A549 (cell line): ENCODE measurements around the gene ABCG5. TPM values are rescaled to one million over a fixed set of nuclear protein-coding genes. Genes with fewer than 3 reads are reported as not detected.

ENCODE experiments used
- ATAC-seq, 2 experiments: fragments of 200-7000 bp in 1 of 2; fragments of >200 bp in 1 of 2; cut with Nextera tagmentation in 1 of 2; cut with Tn5 transposase in 1 of 2; 3 replicates each; pipeline versions ENCODE4 v1.8.0 to v1.9.1; 2018 to 2020; ENCODE audit warnings: mild to moderate bottlenecking in 1 of 2, moderate library complexity in 1 of 2
- CTCF ChIA-PET: fragments of 300-600 bp; sonication (Branson Sonifier 250); formaldehyde crosslinking; extraction: SDS; loops from one replicate; lab custom pipeline; 2021; ENCODE audit warnings: antibody characterized with exemption, inconsistent platforms; lab: Yijun Ruan, JAX
- POLR2A ChIA-PET: fragments of 350-600 bp; formaldehyde crosslinking; extraction: SDS; loops from one replicate; lab custom pipeline; 2021; ENCODE audit warnings: antibody characterized with exemption, inconsistent platforms; lab: Yijun Ruan, JAX
- DNase-seq, 2 experiments: peaks; one replicate each; pipeline versions ENCODE4 v3.0.0 to v3.0.0-alpha.2; 2011 to 2016; ENCODE audit warnings: low read depth in 1 of 2, low spot score in 1 of 2
- FAIRE-seq: peaks from 2 replicates; lab custom pipeline; 2011; peaks lifted over from hg19 to GRCh38; lab: Jason Lieb, UNC
- H3K27ac ChIP-seq, 2 experiments: fragments of >200 bp; sonication (Bioruptor Twin); formaldehyde crosslinking; 3 replicates each; pipeline ENCODE4 v1.5.1; 2016 to 2017
- H3K4me1 ChIP-seq: fragments of >200 bp; sonication (Bioruptor Twin); formaldehyde crosslinking; 3 replicates; pipeline ENCODE4 v1.6.1; 2016
- H3K4me2 ChIP-seq: fragments of >200 bp; sonication (Bioruptor Twin); formaldehyde crosslinking; 3 replicates; pipeline ENCODE4 v1.6.1; 2016
- H3K4me3 ChIP-seq: fragments of >200 bp; sonication (Bioruptor Twin); formaldehyde crosslinking; 3 replicates; pipeline ENCODE4 v1.5.1; 2016
- H3K9me3 ChIP-seq: fragments of >200 bp; sonication (Bioruptor Twin); formaldehyde crosslinking; 3 replicates; pipeline ENCODE4 v1.6.1; 2016
- BHLHE40 ChIP-seq: IDR thresholded peaks from 2 replicates; pipeline ENCODE4 v1.6.1; 2012; ENCODE audit warnings: low read depth, low read length, inconsistent platforms
- CBX8 ChIP-seq: fragments of 200-600 bp; sonication (generic); IDR thresholded peaks from 2 replicates; pipeline ENCODE4 v1.6.1; 2016
- CEBPB ChIP-seq, 2 experiments: fragments of >200 bp in 1 of 2; sonication (Bioruptor Twin) in 1 of 2; formaldehyde crosslinking in 1 of 2; IDR thresholded peaks; 2 replicates each; pipeline ENCODE4 v1.6.1; 2012 to 2016
- CHD2 ChIP-seq: fragments of 150-350 bp; IDR thresholded peaks from 2 replicates; pipeline ENCODE4 v1.6.1; 2014; ENCODE audit warnings: low read length; ENCODE audit not compliant: partially characterized antibody
- EHMT2 ChIP-seq: fragments of 200-600 bp; sonication (generic); IDR thresholded peaks from 2 replicates; pipeline ENCODE4 v1.6.1; 2016; ENCODE audit warnings: antibody characterized with exemption, low read depth, mild to moderate bottlenecking, moderate library complexity
- EP300 ChIP-seq, 2 experiments: fragments of >200 bp; sonication (Bioruptor Twin); formaldehyde crosslinking; IDR thresholded peaks; 2 replicates in 1 of 2; 3 replicates in 1 of 2; pipeline ENCODE4 v1.6.1; 2016 to 2017
- ESRRA ChIP-seq: fragments of 150-350 bp; IDR thresholded peaks from 2 replicates; pipeline ENCODE4 v1.6.1; 2014; ENCODE audit warnings: mild to moderate bottlenecking, low read length, borderline replicate concordance
- FOXS1 ChIP-seq: fragments of 250-450 bp; sonication (Bioruptor Pico); IDR thresholded peaks from 2 replicates; pipeline ENCODE4 v1.5.0; 2020; ENCODE audit warnings: mild to moderate bottlenecking, moderate library complexity
- HEYL ChIP-seq: fragments of 250-450 bp; sonication (Bioruptor Pico); IDR thresholded peaks from 2 replicates; pipeline ENCODE4 v1.8.0; 2021; ENCODE audit warnings: mild to moderate bottlenecking, moderate library complexity
- HOXB13 ChIP-seq: fragments of 250-450 bp; sonication (Bioruptor Pico); IDR thresholded peaks from 2 replicates; pipeline ENCODE4 v1.5.0; 2020; ENCODE audit warnings: low read depth, mild to moderate bottlenecking, moderate library complexity
- HOXB5 ChIP-seq: fragments of 250-450 bp; sonication (Bioruptor Pico); IDR thresholded peaks from 2 replicates; pipeline ENCODE4 v1.5.0; 2020; ENCODE audit warnings: mild to moderate bottlenecking, moderate library complexity
- KDM1A ChIP-seq: fragments of 200-600 bp; sonication (generic); IDR thresholded peaks from 2 replicates; pipeline ENCODE4 v1.6.1; 2016; ENCODE audit warnings: low read depth, mild to moderate bottlenecking
- MYC ChIP-seq: IDR thresholded peaks from 2 replicates; pipeline ENCODE4 v1.6.1; 2012; ENCODE audit warnings: mild to moderate bottlenecking, inconsistent platforms, low read length, improper control_type of control experiment, borderline replicate concordance
- NFE2L2 ChIP-seq: fragments of 150-350 bp; conservative IDR thresholded peaks from 2 replicates; pipeline ENCODE4 v1.6.1; 2014; ENCODE audit warnings: low read length
- NR3C1 ChIP-seq: fragments of >200 bp; sonication (Bioruptor Twin); formaldehyde crosslinking; IDR thresholded peaks from 3 replicates; pipeline ENCODE4 v1.6.1; 2017
- RARB ChIP-seq: fragments of 250-450 bp; sonication (Bioruptor Pico); IDR thresholded peaks from 2 replicates; pipeline ENCODE4 v1.8.0; 2021; ENCODE audit warnings: mild to moderate bottlenecking, moderate library complexity
- RCOR1 ChIP-seq: fragments of 150-350 bp; IDR thresholded peaks from 2 replicates; pipeline ENCODE4 v1.6.1; 2014; ENCODE audit warnings: antibody characterized with exemption, low read length, low read depth
- RFX5 ChIP-seq: fragments of 450-650 bp; IDR thresholded peaks from 2 replicates; pipeline ENCODE4 v1.7.1; 2014; ENCODE audit warnings: antibody characterized with exemption, mild to moderate bottlenecking, moderate library complexity
- TP53 ChIP-seq: fragments of 250-450 bp; sonication (Bioruptor Pico); IDR thresholded peaks from 2 replicates; pipeline ENCODE4 v1.5.0; 2021; ENCODE audit warnings: mild to moderate bottlenecking, moderate library complexity
- ZC3H11A ChIP-seq: fragments of 450-650 bp; IDR thresholded peaks from 2 replicates; pipeline ENCODE4 v1.6.1; 2014; ENCODE audit warnings: antibody characterized with exemption, mild to moderate bottlenecking
- WGBS: methylation state at CpG from one replicate; pipeline ENCODE4 v1.1.6; 2017; ENCODE audit errors: missing lambda C conversion rate; 5-methylcytosine and 5-hydroxymethylcytosine counted together
- polyA plus RNA-seq, 4 experiments: library from polyadenylated mRNA; depleted of rRNA in 3 of 4; stranded (reverse); fragments of >200 nt; fragmentation: RNase III in 1 of 4; extraction: RNeasy Plus Mini Kit Qiagen cat#74134 plus additional on column Dnase treatment in 1 of 4; gene quantifications; 2 replicates in 3 of 4; 3 replicates in 1 of 4; pipeline ENCODE4 v1.2.3, GENCODE V29; 2011 to 2017
- TF ChIP-seq, protein P1 (sequence below): fragments of 200-600 bp; sonication (generic); IDR thresholded peaks from 2 replicates; pipeline ENCODE4 v1.6.1; 2016; ENCODE audit warnings: antibody characterized with exemption, mild to moderate bottlenecking, moderate library complexity
- TF ChIP-seq, protein P2 (sequence below): IDR thresholded peaks from 2 replicates; pipeline ENCODE4 v1.6.1; 2012; ENCODE audit warnings: low read depth, borderline replicate concordance
- TF ChIP-seq, protein P3 (sequence below): fragments of >200 bp; sonication (Bioruptor Twin); formaldehyde crosslinking; IDR thresholded peaks from 3 replicates; pipeline ENCODE4 v1.6.1; 2016
- TF ChIP-seq, protein P4 (sequence below): fragments of 250-450 bp; sonication (Bioruptor Pico); IDR thresholded peaks from 2 replicates; pipeline ENCODE4 v1.5.0; 2020; ENCODE audit warnings: low read depth, mild to moderate bottlenecking, moderate library complexity
- TF ChIP-seq, protein P5 (sequence below): fragments of 150-350 bp; IDR thresholded peaks from 2 replicates; pipeline ENCODE4 v1.6.1; 2014; ENCODE audit warnings: low read depth, mild to moderate bottlenecking, low read length
- TF ChIP-seq, protein P6 (sequence below): fragments of >200 bp; sonication (Bioruptor Twin); formaldehyde crosslinking; IDR thresholded peaks from 2 replicates; pipeline ENCODE4 v1.6.1; 2016
- TF ChIP-seq, protein P7 (sequence below): fragments of >200 bp; sonication (Bioruptor Twin); formaldehyde crosslinking; IDR thresholded peaks from 3 replicates; pipeline ENCODE4 v1.5.1; 2016

Gene ABCG5
- polyA plus RNA-seq, 2 of the 4 experiments (the other 2 are of a cell fraction): not detected

DNA sequence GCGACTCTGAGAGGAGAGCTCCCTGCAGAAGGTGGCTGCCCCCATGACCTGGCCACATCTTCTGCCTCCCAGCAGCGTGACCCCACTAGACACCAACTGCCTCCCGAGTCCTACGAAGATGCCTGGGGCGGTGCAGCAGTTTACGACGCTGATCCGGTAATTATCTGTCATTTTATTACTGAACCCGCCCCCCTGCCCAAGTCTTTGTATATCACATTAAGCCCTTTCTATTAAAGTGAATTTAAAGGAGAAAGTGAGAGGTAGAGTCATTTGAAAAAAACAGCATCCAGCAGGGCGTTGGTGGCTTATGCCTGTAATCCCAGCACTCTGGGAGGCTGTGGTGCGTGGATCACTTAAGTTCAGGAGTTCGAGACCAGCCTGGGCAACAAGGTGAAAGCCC, 33.5 kb upstream of the ABCG5 start (continued):
- TF ChIP-seq, protein P1, sequence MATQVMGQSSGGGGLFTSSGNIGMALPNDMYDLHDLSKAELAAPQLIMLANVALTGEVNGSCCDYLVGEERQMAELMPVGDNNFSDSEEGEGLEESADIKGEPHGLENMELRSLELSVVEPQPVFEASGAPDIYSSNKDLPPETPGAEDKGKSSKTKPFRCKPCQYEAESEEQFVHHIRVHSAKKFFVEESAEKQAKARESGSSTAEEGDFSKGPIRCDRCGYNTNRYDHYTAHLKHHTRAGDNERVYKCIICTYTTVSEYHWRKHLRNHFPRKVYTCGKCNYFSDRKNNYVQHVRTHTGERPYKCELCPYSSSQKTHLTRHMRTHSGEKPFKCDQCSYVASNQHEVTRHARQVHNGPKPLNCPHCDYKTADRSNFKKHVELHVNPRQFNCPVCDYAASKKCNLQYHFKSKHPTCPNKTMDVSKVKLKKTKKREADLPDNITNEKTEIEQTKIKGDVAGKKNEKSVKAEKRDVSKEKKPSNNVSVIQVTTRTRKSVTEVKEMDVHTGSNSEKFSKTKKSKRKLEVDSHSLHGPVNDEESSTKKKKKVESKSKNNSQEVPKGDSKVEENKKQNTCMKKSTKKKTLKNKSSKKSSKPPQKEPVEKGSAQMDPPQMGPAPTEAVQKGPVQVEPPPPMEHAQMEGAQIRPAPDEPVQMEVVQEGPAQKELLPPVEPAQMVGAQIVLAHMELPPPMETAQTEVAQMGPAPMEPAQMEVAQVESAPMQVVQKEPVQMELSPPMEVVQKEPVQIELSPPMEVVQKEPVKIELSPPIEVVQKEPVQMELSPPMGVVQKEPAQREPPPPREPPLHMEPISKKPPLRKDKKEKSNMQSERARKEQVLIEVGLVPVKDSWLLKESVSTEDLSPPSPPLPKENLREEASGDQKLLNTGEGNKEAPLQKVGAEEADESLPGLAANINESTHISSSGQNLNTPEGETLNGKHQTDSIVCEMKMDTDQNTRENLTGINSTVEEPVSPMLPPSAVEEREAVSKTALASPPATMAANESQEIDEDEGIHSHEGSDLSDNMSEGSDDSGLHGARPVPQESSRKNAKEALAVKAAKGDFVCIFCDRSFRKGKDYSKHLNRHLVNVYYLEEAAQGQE: no peak
- no peak for TF ChIP-seq MYC

DNA sequence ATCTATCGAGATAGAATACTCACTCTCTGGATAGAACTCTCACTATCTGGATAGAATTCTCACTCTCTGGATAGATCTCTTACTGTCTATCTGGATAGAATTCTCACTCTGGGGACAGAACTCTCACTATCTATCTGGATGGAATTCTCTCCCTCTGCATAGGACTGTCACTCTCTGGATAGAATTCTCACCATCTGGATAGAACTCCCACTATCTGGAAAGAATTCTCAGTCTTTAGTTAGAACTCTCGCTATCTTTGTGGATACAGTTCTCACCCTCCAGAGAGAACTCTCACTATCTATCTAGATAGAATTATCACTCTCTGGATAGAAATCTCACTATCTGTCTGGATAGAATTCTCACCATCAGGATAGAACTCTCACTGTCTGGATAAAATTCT, 16.7 kb upstream of the ABCG5 start:
- ChIA-PET CTCF (no interaction called here), POLR2A (no interaction called here)
- Histone ChIP-seq H3K4me2 (no peak overlapping the region), H3K4me1 (no peaks in the 10 kb centered on the region), H3K27ac (no peak overlapping the region), H3K4me3 (no peak overlapping the region), H3K9me3 (no peaks in the 10 kb centered on the region)
- no peak for ATAC-seq
- no peak for FAIRE-seq
- DNase-seq: no peak
- TF ChIP-seq CHD2 (no peak), CEBPB (IDR thresholded peaks at IDR 0.05) (no peak), NR3C1 (no peak), EHMT2 (no peak), KDM1A (no peak), RARB (no peak), NFE2L2 (no peak), RFX5 (no peak), ZC3H11A (no peak)
- TF ChIP-seq, protein P2, sequence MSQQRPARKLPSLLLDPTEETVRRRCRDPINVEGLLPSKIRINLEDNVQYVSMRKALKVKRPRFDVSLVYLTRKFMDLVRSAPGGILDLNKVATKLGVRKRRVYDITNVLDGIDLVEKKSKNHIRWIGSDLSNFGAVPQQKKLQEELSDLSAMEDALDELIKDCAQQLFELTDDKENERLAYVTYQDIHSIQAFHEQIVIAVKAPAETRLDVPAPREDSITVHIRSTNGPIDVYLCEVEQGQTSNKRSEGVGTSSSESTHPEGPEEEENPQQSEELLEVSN: no peak
- TF ChIP-seq, protein P3, sequence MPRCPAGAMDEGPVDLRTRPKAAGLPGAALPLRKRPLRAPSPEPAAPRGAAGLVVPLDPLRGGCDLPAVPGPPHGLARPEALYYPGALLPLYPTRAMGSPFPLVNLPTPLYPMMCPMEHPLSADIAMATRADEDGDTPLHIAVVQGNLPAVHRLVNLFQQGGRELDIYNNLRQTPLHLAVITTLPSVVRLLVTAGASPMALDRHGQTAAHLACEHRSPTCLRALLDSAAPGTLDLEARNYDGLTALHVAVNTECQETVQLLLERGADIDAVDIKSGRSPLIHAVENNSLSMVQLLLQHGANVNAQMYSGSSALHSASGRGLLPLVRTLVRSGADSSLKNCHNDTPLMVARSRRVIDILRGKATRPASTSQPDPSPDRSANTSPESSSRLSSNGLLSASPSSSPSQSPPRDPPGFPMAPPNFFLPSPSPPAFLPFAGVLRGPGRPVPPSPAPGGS: no peak
- 0% methylated on average over 2 of the region's 2 CpGs for WGBS

DNA sequence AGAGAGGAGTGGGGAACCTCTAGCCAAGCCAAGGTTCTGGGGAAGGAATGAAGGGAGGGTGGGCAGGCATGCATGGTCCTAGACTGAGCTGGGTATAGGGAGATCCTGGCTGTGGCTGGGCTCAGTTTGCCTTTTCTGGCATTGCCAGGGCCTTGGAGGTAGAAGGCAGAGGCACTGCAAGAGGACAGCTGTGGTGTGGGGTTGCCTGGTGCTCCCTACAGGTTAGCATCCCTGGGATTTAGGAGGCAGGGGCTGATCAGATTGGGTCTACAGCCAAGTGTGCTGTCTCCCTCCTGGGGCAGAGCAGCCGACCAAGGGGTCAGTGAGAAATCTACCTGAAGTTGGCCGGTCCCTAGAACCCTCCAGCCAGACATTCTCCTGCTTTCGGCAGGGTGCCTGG, 16.0 kb upstream of the ABCG5 start:
- no peak overlapping the region for H3K27ac ChIP-seq
- ChIA-PET CTCF (no interaction called here), POLR2A (no interaction called here)
- H3K9me3 ChIP-seq: no peaks in the 10 kb centered on the region
- no peak for FAIRE-seq
- H3K4me3 ChIP-seq: no peak overlapping the region
- H3K4me2 ChIP-seq: no peak overlapping the region
- no peak for DNase-seq
- ATAC-seq: no peak; a peak in 1 of 6 replicates
- H3K4me1 ChIP-seq: no peaks in the 10 kb centered on the region
- 39% methylated on average over 3 of the region's 3 CpGs for WGBS
- TF ChIP-seq BHLHE40: no peak
- no peak for TF ChIP-seq HOXB13 (CRISPR knock-in tag)
- no peak for TF ChIP-seq HOXB5
- TF ChIP-seq, protein P4, sequence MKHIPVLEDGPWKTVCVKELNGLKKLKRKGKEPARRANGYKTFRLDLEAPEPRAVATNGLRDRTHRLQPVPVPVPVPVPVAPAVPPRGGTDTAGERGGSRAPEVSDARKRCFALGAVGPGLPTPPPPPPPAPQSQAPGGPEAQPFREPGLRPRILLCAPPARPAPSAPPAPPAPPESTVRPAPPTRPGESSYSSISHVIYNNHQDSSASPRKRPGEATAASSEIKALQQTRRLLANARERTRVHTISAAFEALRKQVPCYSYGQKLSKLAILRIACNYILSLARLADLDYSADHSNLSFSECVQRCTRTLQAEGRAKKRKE (CRISPR knock-in tag): no peak
- no peak for TF ChIP-seq HEYL
- no peak for TF ChIP-seq RARB
- TF ChIP-seq EP300 (IDR thresholded peaks at IDR 0.05): no peak
- TF ChIP-seq, protein P5, sequence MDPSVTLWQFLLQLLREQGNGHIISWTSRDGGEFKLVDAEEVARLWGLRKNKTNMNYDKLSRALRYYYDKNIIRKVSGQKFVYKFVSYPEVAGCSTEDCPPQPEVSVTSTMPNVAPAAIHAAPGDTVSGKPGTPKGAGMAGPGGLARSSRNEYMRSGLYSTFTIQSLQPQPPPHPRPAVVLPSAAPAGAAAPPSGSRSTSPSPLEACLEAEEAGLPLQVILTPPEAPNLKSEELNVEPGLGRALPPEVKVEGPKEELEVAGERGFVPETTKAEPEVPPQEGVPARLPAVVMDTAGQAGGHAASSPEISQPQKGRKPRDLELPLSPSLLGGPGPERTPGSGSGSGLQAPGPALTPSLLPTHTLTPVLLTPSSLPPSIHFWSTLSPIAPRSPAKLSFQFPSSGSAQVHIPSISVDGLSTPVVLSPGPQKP: no peak
- no peak for TF ChIP-seq ESRRA
- no peak for TF ChIP-seq TP53 (CRISPR knock-in tag)
- TF ChIP-seq ZC3H11A: no peak
- TF ChIP-seq, protein P6, sequence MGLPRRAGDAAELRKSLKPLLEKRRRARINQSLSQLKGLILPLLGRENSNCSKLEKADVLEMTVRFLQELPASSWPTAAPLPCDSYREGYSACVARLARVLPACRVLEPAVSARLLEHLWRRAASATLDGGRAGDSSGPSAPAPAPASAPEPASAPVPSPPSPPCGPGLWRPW: no peak
- no peak for TF ChIP-seq RFX5
- TF ChIP-seq FOXS1: no peak
- TF ChIP-seq, protein P7, sequence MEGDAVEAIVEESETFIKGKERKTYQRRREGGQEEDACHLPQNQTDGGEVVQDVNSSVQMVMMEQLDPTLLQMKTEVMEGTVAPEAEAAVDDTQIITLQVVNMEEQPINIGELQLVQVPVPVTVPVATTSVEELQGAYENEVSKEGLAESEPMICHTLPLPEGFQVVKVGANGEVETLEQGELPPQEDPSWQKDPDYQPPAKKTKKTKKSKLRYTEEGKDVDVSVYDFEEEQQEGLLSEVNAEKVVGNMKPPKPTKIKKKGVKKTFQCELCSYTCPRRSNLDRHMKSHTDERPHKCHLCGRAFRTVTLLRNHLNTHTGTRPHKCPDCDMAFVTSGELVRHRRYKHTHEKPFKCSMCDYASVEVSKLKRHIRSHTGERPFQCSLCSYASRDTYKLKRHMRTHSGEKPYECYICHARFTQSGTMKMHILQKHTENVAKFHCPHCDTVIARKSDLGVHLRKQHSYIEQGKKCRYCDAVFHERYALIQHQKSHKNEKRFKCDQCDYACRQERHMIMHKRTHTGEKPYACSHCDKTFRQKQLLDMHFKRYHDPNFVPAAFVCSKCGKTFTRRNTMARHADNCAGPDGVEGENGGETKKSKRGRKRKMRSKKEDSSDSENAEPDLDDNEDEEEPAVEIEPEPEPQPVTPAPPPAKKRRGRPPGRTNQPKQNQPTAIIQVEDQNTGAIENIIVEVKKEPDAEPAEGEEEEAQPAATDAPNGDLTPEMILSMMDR: no peak
- TF ChIP-seq RCOR1: no peak
- TF ChIP-seq EHMT2: no peak
- TF ChIP-seq CBX8: no peak
